Measurements from ENCODE around the gene SBSN.

Gene SBSN

DNA sequence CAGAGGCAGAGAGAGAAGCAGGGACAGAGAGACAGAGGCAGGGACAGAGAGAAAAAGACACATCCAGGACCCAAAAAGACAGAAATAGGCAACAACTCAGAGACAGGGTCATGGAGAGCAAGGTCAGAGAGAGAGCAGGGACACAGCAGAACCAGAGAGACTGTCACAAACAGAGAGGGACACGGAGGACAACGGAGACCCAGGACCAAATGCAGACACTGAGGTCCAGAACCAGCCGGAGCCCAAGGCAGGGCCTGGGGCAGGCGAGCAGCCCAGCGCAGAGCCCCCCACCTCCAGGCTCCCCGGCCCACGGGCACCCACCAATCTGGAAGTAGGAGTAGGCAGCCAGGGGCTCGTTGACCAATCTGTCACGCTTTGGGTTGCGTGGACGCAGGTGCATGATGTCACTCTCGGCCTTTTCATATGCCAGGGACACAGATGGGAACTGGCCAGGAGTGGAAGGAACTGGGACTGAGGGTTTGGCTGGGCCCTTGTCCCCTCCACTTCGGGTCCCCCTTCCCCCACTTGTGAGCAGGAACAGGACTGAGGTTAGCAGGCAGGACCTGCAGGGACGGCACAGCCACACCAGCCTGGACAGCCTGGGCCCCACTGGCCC lies 25.4 kb upstream of the SBSN start:
- DNase-seq: no peak

DNA sequence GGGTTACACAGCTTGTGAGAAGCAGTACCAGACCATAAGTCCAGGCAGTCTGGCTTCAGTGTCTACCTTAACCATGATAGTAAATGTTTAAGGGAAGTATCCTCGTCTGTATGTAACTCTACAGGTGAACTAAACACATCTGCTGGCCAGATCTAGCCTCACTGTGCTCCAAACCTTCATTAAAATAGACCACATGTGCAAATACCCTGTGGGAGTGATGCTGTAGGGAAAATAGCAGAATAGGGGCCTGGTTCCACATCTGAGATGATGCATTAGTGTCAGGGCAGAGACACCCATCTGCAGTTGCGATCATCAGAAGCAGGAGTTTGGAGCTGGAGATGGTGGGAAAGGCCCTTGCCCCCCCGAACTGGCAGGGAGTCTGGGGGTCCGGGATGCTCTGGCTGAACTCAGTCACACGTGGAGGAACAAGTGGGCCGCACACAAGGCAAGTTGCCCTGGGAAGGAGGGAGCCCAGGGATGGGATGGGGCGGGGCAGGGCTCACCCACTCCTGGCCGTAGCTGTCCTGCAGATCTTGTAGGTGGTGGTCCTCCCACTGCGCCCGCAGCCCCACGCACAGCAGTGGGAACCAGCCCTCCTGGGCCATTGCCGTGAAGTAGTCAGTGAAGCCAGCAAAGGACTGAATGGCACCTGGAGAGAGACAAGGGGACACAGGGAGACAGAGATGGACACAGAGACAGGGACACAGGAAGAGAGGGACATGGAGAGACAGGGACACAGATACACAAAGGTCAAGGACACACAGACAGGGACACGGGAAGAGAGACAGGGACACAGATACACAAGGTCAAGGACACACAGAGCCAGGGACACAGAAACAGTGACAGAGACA lies 24.6 kb upstream of the SBSN start:
- no peak for DNase-seq

DNA sequence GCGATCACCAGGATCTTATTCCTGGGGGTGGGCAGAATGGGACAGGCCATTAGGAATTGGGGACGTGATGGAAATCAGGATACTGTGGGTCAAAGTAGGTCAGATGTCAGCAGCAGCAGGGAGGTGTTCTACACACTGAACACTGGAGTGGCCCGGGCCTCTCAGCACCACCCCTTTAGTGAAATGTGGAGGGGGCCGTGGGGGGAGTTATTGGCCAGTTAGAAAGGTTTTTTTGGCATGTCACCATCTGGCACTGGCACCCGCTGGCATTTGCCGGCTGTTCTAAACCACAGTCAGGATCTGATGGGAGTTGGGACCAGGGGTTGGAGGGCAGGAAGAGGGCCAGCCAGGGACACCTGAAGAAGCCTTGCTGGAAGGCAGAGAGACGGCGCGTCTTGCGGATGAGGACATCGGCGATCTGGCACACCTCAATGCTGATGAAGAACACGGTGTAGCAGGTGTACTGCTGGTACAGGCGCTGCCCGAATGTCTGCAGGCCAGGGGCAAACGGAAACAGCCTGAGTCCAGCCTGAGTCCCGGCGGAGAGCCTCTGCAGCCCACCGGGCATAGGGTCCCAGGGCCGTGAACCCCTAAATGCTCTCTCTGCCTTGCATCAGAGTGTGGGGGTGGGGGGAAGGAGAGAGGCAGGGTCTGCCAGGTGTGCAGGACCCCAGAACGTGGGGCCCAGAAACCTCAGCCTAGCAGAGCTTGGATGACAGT lies 23.1 kb upstream of the SBSN start:
- no peak for DNase-seq

DNA sequence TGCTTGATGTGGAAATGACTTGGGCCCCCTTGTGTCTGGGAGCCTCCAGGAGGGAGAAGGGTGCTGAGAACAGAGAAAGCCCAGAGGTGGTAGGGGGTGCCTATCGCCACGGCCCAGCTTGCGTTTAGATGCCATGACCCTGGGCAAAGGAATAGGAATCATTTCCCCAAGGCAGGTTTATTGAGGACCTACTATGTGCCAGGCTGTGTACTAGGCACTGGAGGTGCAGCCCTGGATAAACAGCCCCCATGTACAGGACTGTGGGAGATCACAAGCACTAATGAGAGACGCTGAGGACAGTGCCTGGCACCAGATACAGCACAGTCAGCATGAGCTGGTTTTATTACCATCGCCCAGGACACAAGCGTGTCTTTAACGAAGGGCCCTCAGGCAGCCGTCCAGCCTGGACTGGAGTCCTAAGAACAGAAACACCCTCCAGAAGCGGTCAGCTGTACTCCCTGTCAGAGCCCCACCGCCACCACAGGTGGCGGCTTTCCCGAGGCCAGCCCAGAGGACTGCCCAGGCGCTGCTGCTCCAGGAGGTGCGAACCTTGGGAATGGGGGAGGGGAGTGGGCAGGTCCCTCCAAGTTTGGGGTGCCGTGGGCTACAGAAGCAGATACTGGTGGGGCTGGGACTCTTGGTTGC lies 21.9 kb upstream of the SBSN start:
- no peak for DNase-seq

GRCh38 chr19:35549174-35549788 lies 21.2 kb upstream of the SBSN start:
- DNase-seq: peak; percentile 21 to 74 (median 50)

- no peak for DNase-seq
Observed at GRCh38 chr19:35546532-35546931, 18.4 kb upstream of the SBSN start.

- DNase-seq: peak in 3 of 6 experiments; percentile 4 to 60 (median 50)
Observed at GRCh38 chr19:35545855-35546381, 17.8 kb upstream of the SBSN start.

DNA sequence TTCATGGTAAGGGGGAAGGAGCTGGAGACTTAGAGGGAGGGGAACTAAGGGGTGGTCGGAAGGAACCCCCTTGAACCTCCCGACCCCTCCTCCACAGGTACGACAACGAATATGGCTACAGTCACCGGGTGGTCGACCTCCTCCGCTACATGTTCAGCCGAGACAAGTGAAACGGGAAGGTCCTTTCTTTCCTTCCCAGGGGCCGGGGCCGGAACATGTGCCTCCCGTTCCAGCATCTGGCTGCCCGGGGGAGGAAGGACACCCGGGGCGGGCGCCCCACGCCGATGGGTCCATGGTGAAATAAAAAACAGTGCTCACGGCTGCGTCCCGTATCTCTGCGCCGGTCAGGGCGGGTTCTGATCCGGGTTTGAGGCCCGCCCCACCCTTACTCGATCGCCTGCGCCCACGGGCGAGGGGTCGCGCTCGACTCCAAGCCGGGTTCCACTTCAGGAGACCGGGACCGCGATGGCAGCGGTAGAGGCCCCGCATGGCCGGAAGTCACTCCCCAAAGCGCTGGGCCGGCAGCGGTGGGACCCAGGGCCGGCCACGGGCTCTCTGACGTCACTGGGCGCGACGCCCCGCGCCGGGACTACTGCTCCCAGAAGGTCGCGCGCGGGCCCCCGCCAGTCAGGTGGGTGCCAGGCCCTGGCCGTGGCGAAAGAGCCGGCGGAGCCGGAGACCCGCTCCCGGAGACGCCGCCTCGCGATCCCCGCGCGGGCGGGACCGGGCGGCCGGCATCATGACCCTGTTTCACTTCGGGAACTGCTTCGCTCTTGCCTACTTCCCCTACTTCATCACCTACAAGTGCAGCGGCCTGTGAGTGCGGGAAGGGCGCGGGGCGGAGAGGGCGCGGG lies 17.1 kb upstream of the SBSN start, which contains the start of gene TMEM147:
Gene TMEM147, plus strand, starts transcription at position 626 of the 854 bp plus-strand sequence. Its CDS starts 114 bp downstream, at position 740.
- DNase-seq: peak; percentile 48 to 71 (median 61)

GRCh38 chr19:35544110-35544802 lies 16.1 kb upstream of the SBSN start:
- no peak for DNase-seq

- DNase-seq: no peak
Observed at GRCh38 chr19:35543280-35544109, 15.4 kb upstream of the SBSN start.

DNA sequence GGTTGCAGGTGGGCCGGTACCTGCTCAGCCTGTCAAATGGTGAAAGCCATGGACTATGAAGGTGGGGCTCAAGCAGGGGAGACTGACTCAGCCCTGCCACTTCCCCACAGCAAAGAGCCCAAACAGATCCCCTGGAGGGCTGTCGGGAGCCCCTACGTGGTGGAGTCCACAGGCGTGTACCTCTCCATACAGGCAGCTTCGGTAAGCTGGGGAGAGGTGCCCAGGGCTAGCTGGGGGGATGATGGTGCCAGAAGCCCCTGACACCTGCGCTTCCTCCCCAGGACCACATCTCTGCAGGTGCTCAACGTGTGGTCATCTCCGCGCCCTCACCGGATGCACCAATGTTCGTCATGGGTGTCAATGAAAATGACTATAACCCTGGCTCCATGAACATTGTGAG lies 14.1 kb upstream of the SBSN start:
- no peak for DNase-seq

GRCh38 chr19:35540356-35540927 lies 12.3 kb upstream of the SBSN start:
- DNase-seq: no peak

GRCh38 chr19:35539850-35540249 lies 11.7 kb upstream of the SBSN start:
- DNase-seq: no peak

- DNase-seq: no peak
Observed at GRCh38 chr19:35539314-35539713, 11.2 kb upstream of the SBSN start.

GRCh38 chr19:35534803-35535480 lies 6.8 kb upstream of the SBSN start:
- no peak for DNase-seq

GRCh38 chr19:35533822-35534392 lies 5.8 kb upstream of the SBSN start:
- DNase-seq: peak; percentile 8 to 64 (median 35)

GRCh38 chr19:35533201-35533821 lies 5.2 kb upstream of the SBSN start, which contains the start of gene GAPDHS:
TSS of gene GAPDHS (plus strand) at chr19:35533456. CDS start at chr19:35533528, 72 bp downstream.
- DNase-seq: no peak

- no peak for DNase-seq
Observed at GRCh38 chr19:35531291-35531690, 3.2 kb upstream of the SBSN start.
